Epithelial cell of esophagus (primary cell): Measurements from ENCODE around the gene IWS1.
"Not testable (repeated sequence)": the region's sequence is repeated elsewhere in the genome, so short reads cannot be mapped to it uniquely, and the experiment has no call there.

Experiments used
- DNase-seq: peaks from one replicate; pipeline ENCODE4 v3.0.0; 2010; ENCODE audit warnings: low read depth
- H3K4me3 ChIP-seq: 2 replicates; pipeline ENCODE4 v1.5.1; 2011; ENCODE audit warnings: mild to moderate bottlenecking, low read length, control low read depth
- CTCF ChIP-seq: IDR thresholded peaks from 2 replicates; pipeline ENCODE4 v1.5.1; 2011; ENCODE audit warnings: low read depth, mild to moderate bottlenecking, low read length, control low read depth, inconsistent platforms; ENCODE audit not compliant: insufficient read depth; ENCODE audit errors: missing control alignments

IWS1 gene

GRCh38 chr2:127462461-127462860, 63.8 kb downstream of the IWS1 start:
- no peak overlapping the region for H3K4me3 ChIP-seq
- no peak for DNase-seq
- TF ChIP-seq CTCF = no peak

GRCh38 chr2:127456960-127457359, 69.3 kb downstream of the IWS1 start:
- TF ChIP-seq CTCF = no peak
- no peak overlapping the region for H3K4me3 ChIP-seq
- DNase-seq = no peak

- H3K4me3 ChIP-seq = no peak overlapping the region
- peak; percentile 16 for DNase-seq
- TF ChIP-seq CTCF = no peak
Measured at GRCh38 chr2:127455566-127456493, 70.5 kb downstream of the IWS1 start.

GRCh38 chr2:127454595-127455565, 71.4 kb downstream of the IWS1 start:
- DNase-seq = no peak

GRCh38 chr2:127453392-127454171, 72.7 kb downstream of the IWS1 start:
- peak; percentile 2 for TF ChIP-seq CTCF
- DNase-seq = peak; percentile 3
- no peak overlapping the region for H3K4me3 ChIP-seq

More at GRCh38 chr2:127454595-127455565, 71.4 kb downstream of the IWS1 start:
- no peak overlapping the region for H3K4me3 ChIP-seq
- no peak for TF ChIP-seq CTCF

GRCh38 chr2:127453013-127453391, 73.3 kb downstream of the IWS1 start:
- H3K4me3 ChIP-seq = no peak overlapping the region
- DNase-seq = no peak
- TF ChIP-seq CTCF = no peak

GRCh38 chr2:127452423-127452822, 73.9 kb downstream of the IWS1 start:
- DNase-seq, H3K4me3 ChIP-seq: not testable (repeated sequence)
